Esophagus muscularis mucosa (tissue), 4 donors: ENCODE data around the gene MCUR1.

Experiments
- EP300 ChIP-seq: sonication (generic); formaldehyde crosslinking; IDR thresholded peaks from one replicate; pipeline ENCODE4 v1.6.1; 2017; ENCODE audit warnings: antibody characterized with exemption
- POLR2A ChIP-seq: fragments of 450-650 bp; IDR thresholded peaks from one replicate; pipeline ENCODE4 v1.6.1; 2017; ENCODE audit warnings: antibody characterized with exemption, moderate library complexity, mild to moderate bottlenecking, low read depth
- POLR2AphosphoS5 ChIP-seq, 2 donors: sonication (generic); formaldehyde crosslinking; IDR thresholded peaks; one replicate each; pipeline ENCODE4 v1.6.1; 2017; ENCODE audit warnings: antibody characterized with exemption in 2 of 2
- TF ChIP-seq, protein P1 (sequence below), 3 experiments: fragments of 200-600 bp in 2 of 3; fragments of 450-650 bp in 1 of 3; sonication (generic) in 2 of 3; IDR thresholded peaks; one replicate each; pipeline ENCODE4 v1.5.1; 2017 to 2019; ENCODE audit warnings: antibody characterized with exemption in 3 of 3, mild to moderate bottlenecking in 2 of 3, moderate library complexity in 1 of 3

DNA sequence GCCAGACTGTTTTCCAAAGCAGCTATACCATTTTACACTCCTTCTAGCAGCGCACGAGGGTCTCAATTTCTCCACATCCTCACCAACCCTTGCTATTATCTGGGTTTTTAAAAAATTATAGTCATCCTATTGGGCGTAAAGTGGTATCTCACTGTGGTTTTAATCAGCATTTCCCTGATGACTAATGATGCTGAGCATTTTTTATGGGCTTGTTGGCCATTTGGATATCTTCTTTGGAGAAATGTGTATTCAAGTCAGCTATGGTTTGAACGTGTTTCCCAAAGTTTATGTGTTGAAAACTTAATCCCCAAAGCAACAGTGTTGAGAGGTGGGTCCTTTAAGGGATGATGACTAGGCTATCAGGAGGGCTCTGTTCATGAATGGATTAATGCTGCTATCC lies 6.7 kb downstream of the MCUR1 start:
- TF ChIP-seq, protein P1, sequence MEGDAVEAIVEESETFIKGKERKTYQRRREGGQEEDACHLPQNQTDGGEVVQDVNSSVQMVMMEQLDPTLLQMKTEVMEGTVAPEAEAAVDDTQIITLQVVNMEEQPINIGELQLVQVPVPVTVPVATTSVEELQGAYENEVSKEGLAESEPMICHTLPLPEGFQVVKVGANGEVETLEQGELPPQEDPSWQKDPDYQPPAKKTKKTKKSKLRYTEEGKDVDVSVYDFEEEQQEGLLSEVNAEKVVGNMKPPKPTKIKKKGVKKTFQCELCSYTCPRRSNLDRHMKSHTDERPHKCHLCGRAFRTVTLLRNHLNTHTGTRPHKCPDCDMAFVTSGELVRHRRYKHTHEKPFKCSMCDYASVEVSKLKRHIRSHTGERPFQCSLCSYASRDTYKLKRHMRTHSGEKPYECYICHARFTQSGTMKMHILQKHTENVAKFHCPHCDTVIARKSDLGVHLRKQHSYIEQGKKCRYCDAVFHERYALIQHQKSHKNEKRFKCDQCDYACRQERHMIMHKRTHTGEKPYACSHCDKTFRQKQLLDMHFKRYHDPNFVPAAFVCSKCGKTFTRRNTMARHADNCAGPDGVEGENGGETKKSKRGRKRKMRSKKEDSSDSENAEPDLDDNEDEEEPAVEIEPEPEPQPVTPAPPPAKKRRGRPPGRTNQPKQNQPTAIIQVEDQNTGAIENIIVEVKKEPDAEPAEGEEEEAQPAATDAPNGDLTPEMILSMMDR (IDR thresholded peaks at IDR 0.05), result no peak
- TF ChIP-seq POLR2A (no peak), POLR2AphosphoS5 (IDR thresholded peaks at IDR 0.05) (no peak), EP300 (no peak)
